Measurements from ENCODE around the gene SETD1B. TPM values are rescaled to one million over a fixed set of nuclear protein-coding genes. Genes with fewer than 3 reads are reported as not detected.
"Not testable (repeated sequence)": the region's sequence is repeated elsewhere in the genome, so short reads cannot be mapped to it uniquely, and the experiment has no call there.

The SETD1B gene
- total RNA-seq, 1 donor from 2014 or later, result 1.8 TPM

- DNase-seq (ENCODE audit: low read depth, low spot score), result no peak
These were observed 53.8 kb downstream of the SETD1B start for GRCh38 chr12:121857322-121858246.

- no peak for DNase-seq (ENCODE audit: low read depth, low spot score)
These were observed 54.5 kb downstream of the SETD1B start for GRCh38 chr12:121858318-121858661.

GRCh38 chr12:121858662-121859572, 55.1 kb downstream of the SETD1B start, which contains the start of gene HPD:
Gene HPD, minus strand, starts transcription at chr12:121858859. Its CDS starts 36 bp downstream, at chr12:121858823.
- DNase-seq (ENCODE audit: low read depth, low spot score), result no peak

- DNase-seq (ENCODE audit: low read depth, low spot score), result no peak
These were observed 56.4 kb downstream of the SETD1B start for GRCh38 chr12:121860257-121860656.

GRCh38 chr12:121860699-121861098, 56.9 kb downstream of the SETD1B start:
- DNase-seq (ENCODE audit: low read depth, low spot score), result not testable (repeated sequence)

- no peak for DNase-seq (ENCODE audit: low read depth, low spot score)
These were observed 57.9 kb downstream of the SETD1B start for GRCh38 chr12:121861636-121862254.

GRCh38 chr12:121866331-121866730, 62.5 kb downstream of the SETD1B start:
- no peak for DNase-seq (ENCODE audit: low read depth, low spot score)

GRCh38 chr12:121869229-121869628, 65.4 kb downstream of the SETD1B start:
- DNase-seq (ENCODE audit: low read depth, low spot score), result not testable (repeated sequence)

- DNase-seq (ENCODE audit: low read depth, low spot score), result no peak
These were observed 67.7 kb downstream of the SETD1B start for GRCh38 chr12:121871467-121871866.

GRCh38 chr12:121872546-121873215, 68.9 kb downstream of the SETD1B start:
- no peak for DNase-seq (ENCODE audit: low read depth, low spot score)

- no peak for DNase-seq (ENCODE audit: low read depth, low spot score)
These were observed 69.4 kb downstream of the SETD1B start for GRCh38 chr12:121873216-121873569.

- no peak for DNase-seq (ENCODE audit: low read depth, low spot score)
These were observed 70.3 kb downstream of the SETD1B start for GRCh38 chr12:121874071-121874470.

- no peak for DNase-seq (ENCODE audit: low read depth, low spot score)
These were observed 71.8 kb downstream of the SETD1B start for GRCh38 chr12:121875582-121875981.

- not testable (repeated sequence) for DNase-seq (ENCODE audit: low read depth, low spot score)
These were observed 72.3 kb downstream of the SETD1B start for GRCh38 chr12:121876080-121876447.

Other genes starting within 250 kb of the SETD1B start
- gene KDM2B, start 223.0 kb upstream of the SETD1B start, total RNA-seq, result 27.8 and 30.5 TPM in 2 replicates
- 16.2 and 18.8 TPM in 2 replicates for gene ORAI1, start 177.5 kb upstream of the SETD1B start, total RNA-seq
- 0.63 and 1.6 TPM in 2 replicates for gene MORN3, start 134.4 kb upstream of the SETD1B start, total RNA-seq
- 8.6 and 9.2 TPM in 2 replicates for gene TMEM120B, start 91.3 kb upstream of the SETD1B start, total RNA-seq
- gene RHOF, start 10.3 kb upstream of the SETD1B start, total RNA-seq, result 6.7 and 7.6 TPM in 2 replicates
- not detected in 2 replicates for gene HPD, start 54.9 kb downstream of the SETD1B start, total RNA-seq
- 125 and 135 TPM in 2 replicates for gene PSMD9, start 84.8 kb downstream of the SETD1B start, total RNA-seq
- gene CFAP251, start 114.6 kb downstream of the SETD1B start, total RNA-seq, result 1.7 and 5.5 TPM in 2 replicates
- 7.7 and 8.2 TPM in 2 replicates for gene BCL7A, start 217.9 kb downstream of the SETD1B start, total RNA-seq

Data from pulmonary artery endothelial cell (primary cell).